Sigmoid colon (tissue), 4 donors: Measurements from ENCODE around the gene COTL1.

Experiments
- CTCF ChIP-seq, 4 experiments: fragments of 450-650 bp in 3 of 4; fragments of 200-600 bp in 1 of 4; IDR thresholded peaks; one replicate each; pipeline ENCODE4 v1.5.1; 2016 to 2019; ENCODE audit warnings: antibody characterized with exemption in 4 of 4, mild to moderate bottlenecking in 3 of 4, moderate library complexity in 2 of 4
- POLR2A ChIP-seq, 2 donors: fragments of 450-650 bp; IDR thresholded peaks; one replicate each; pipeline ENCODE4 v1.6.1; 2016; ENCODE audit warnings: antibody characterized with exemption in 2 of 2, mild to moderate bottlenecking in 2 of 2, moderate library complexity in 2 of 2
- POLR2AphosphoS5 ChIP-seq, 4 donors: sonication (generic); formaldehyde crosslinking; IDR thresholded peaks; one replicate each; pipeline ENCODE4 v1.6.1; 2017; ENCODE audit warnings: antibody characterized with exemption in 4 of 4

GRCh38 chr16:84570739-84571403 lies 47.0 kb downstream of the COTL1 start:
- TF ChIP-seq CTCF (IDR thresholded peaks at IDR 0.05) (no peak), POLR2A (IDR thresholded peaks at IDR 0.05) (no peak), POLR2AphosphoS5 (IDR thresholded peaks at IDR 0.05) (no peak)
